K562 (cell line): ENCODE measurements around the gene PALLD.

Experiments
- BHLHE40 ChIP-seq: IDR thresholded peaks from 2 replicates; pipeline ENCODE4 v1.6.1; 2011; ENCODE audit warnings: low read length, improper control_type of control experiment
- POLR2A ChIP-seq: fragments of 450-650 bp; conservative IDR thresholded peaks from 2 replicates; pipeline ENCODE4 v1.6.1; 2016
- POLR3G ChIP-seq: IDR thresholded peaks from 2 replicates; pipeline ENCODE4 v1.6.1; 2011; ENCODE audit not compliant: insufficient read length, insufficient replicate concordance; ENCODE audit errors: extremely low read depth
- SMARCB1 ChIP-seq: IDR thresholded peaks from 2 replicates; pipeline ENCODE4 v1.6.1; 2011; ENCODE audit warnings: improper control_type of control experiment, low read depth; ENCODE audit not compliant: insufficient read length

DNA sequence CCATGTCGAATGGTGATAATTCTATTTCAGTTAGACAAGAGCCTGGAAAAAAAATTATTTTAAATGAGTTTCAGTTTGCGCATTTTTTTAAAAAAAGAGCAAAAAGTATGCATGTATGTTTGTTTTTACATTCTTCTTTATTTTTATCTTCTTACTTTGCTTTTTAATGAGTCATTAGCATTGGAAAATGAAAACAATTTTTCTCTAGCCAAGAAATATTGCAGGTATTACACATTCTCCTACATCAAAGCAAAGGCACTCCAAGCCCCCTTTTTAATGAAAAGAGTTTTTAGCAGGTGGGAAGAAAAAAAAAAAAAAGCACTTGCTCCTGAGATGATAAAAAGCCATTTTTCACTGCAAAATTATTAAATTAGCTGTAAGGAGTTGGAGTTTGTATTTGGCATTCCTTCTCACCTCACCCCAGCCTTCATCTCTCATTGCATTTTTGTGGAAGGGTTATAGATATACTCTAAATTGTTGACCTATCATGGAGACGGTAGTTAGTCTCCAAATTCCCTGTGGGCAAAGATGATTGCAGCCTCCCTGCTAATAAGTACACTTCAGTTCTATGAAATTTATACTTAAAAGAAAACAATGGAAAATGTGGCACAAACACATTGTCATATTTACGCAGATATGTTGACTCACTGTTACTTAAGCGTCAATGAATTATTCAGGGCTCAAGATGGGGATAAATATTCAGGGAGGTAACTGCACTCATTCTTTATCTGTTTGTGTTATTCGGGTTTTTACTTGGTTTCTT lies 43.8 kb downstream of the PALLD start:
- TF ChIP-seq SMARCB1: no peak
- TF ChIP-seq BHLHE40: no peak
- TF ChIP-seq POLR2A: no peak
- TF ChIP-seq POLR3G: no peak
